H9 (cell line): Measurements from ENCODE around the gene CLDN10. TPM values are rescaled to one million over a fixed set of nuclear protein-coding genes. Genes with fewer than 3 reads are reported as not detected.

Source experiments
- DNase-seq: peaks from one replicate; pipeline ENCODE4 v3.0.0-alpha.2; 2017
- H2AFZ ChIP-seq: one replicate; pipeline ENCODE4 v1.6.1; 2013; ENCODE audit warnings: mild to moderate bottlenecking, low read length, control low read depth, moderate library complexity
- H2AK5ac ChIP-seq: 2 replicates; pipeline ENCODE4 v1.6.1; 2013; ENCODE audit warnings: low read length, control low read depth, mixed read lengths; ENCODE audit not compliant: insufficient read length
- H2BK120ac ChIP-seq: one replicate; pipeline ENCODE4 v1.6.1; 2013; ENCODE audit warnings: low read depth, mild to moderate bottlenecking, low read length, control low read depth, inconsistent platforms; ENCODE audit not compliant: poor library complexity, severe bottlenecking
- H2BK12ac ChIP-seq: 2 replicates; pipeline ENCODE4 v1.6.1; 2013; ENCODE audit warnings: low read length, control low read depth, mixed read lengths, low read depth; ENCODE audit not compliant: insufficient read length
- H2BK15ac ChIP-seq: 2 replicates; pipeline ENCODE4 v1.6.1; 2013; ENCODE audit warnings: low read depth, low read length, control low read depth
- H2BK20ac ChIP-seq: one replicate; pipeline ENCODE4 v1.6.1; 2013; ENCODE audit warnings: low read depth, mild to moderate bottlenecking, low read length, control low read depth, inconsistent platforms; ENCODE audit not compliant: poor library complexity, severe bottlenecking
- H2BK5ac ChIP-seq: 2 replicates; pipeline ENCODE4 v1.6.1; 2013; ENCODE audit warnings: low read length, control low read depth, mixed read lengths; ENCODE audit not compliant: insufficient read length
- H3K14ac ChIP-seq: 2 replicates; pipeline ENCODE4 v1.6.1; 2013; ENCODE audit warnings: low read length, control low read depth; ENCODE audit not compliant: insufficient read depth
- H3K18ac ChIP-seq: 2 replicates; pipeline ENCODE4 v1.6.1; 2013; ENCODE audit warnings: low read depth, mild to moderate bottlenecking, mixed read lengths, low read length, control low read depth; ENCODE audit not compliant: insufficient read length
- H3K23ac ChIP-seq: 2 replicates; pipeline ENCODE4 v1.6.1; 2013; ENCODE audit warnings: low read length, control low read depth, mixed read lengths, low read depth; ENCODE audit not compliant: insufficient read length
- H3K23me2 ChIP-seq: 2 replicates; pipeline ENCODE4 v1.6.1; 2013; ENCODE audit warnings: low read depth, mild to moderate bottlenecking, mixed read lengths, low read length, control low read depth; ENCODE audit not compliant: insufficient read length, poor library complexity, severe bottlenecking
- H3K27ac ChIP-seq: 2 replicates; pipeline ENCODE4 v1.5.1; 2013; ENCODE audit warnings: low read length, control low read depth, mixed read lengths, low read depth; ENCODE audit not compliant: insufficient read length
- H3K27me3 ChIP-seq: 2 replicates; pipeline ENCODE4 v1.6.1; 2013; ENCODE audit warnings: low read length, control low read depth, inconsistent platforms; ENCODE audit not compliant: insufficient read depth
- H3K4ac ChIP-seq: 2 replicates; pipeline ENCODE4 v1.6.1; 2013; ENCODE audit warnings: low read depth, mild to moderate bottlenecking, control low read depth, inconsistent platforms, low read length, moderate library complexity
- H3K4me1 ChIP-seq: 2 replicates; pipeline ENCODE4 v1.6.1; 2013; ENCODE audit warnings: low read length, control low read depth, inconsistent platforms; ENCODE audit not compliant: insufficient read depth
- H3K4me2 ChIP-seq: 2 replicates; pipeline ENCODE4 v1.6.1; 2013; ENCODE audit warnings: low read length, control low read depth, mixed read lengths; ENCODE audit not compliant: insufficient read length, insufficient read depth
- H3K56ac ChIP-seq: 2 replicates; pipeline ENCODE4 v1.6.1; 2013; ENCODE audit warnings: low read depth, mild to moderate bottlenecking, mixed read lengths, low read length, control low read depth; ENCODE audit not compliant: insufficient read length
- H3K79me1 ChIP-seq: 2 replicates; pipeline ENCODE4 v1.6.1; 2013; ENCODE audit warnings: low read depth, mild to moderate bottlenecking, moderate library complexity, low read length, control low read depth, inconsistent platforms; ENCODE audit not compliant: insufficient read depth, poor library complexity, severe bottlenecking
- H3K79me2 ChIP-seq: 2 replicates; pipeline ENCODE4 v1.6.1; 2013; ENCODE audit warnings: low read length, control low read depth, inconsistent platforms; ENCODE audit not compliant: insufficient read depth
- H3K9ac ChIP-seq: 2 replicates; pipeline ENCODE4 v1.6.1; 2013; ENCODE audit warnings: low read length, control low read depth, mixed read lengths; ENCODE audit not compliant: insufficient read length; ENCODE audit errors: extremely low read depth
- H3K9me3 ChIP-seq: one replicate; pipeline ENCODE4 v1.6.1; 2013; ENCODE audit warnings: low read depth, low read length, inconsistent platforms; ENCODE audit not compliant: control insufficient read depth
- H3T11ph ChIP-seq: one replicate; pipeline ENCODE4 v1.6.1; 2013; ENCODE audit warnings: mild to moderate bottlenecking, low read length, control low read depth, inconsistent platforms
- H4K20me1 ChIP-seq: one replicate; pipeline ENCODE4 v1.6.1; 2013; ENCODE audit not compliant: control insufficient read depth, insufficient read length, insufficient read depth
- H4K5ac ChIP-seq: 2 replicates; pipeline ENCODE4 v1.6.1; 2013; ENCODE audit warnings: low read depth, mild to moderate bottlenecking, mixed read lengths, low read length, control low read depth; ENCODE audit not compliant: insufficient read length
- H4K8ac ChIP-seq: replicated peaks from 2 replicates; pipeline ENCODE4 v1.6.1; 2013; ENCODE audit warnings: low read length, control low read depth, mixed read lengths, low read depth; ENCODE audit not compliant: insufficient read length
- H4K91ac ChIP-seq: 2 replicates; pipeline ENCODE4 v1.6.1; 2013; ENCODE audit warnings: low read depth, mild to moderate bottlenecking, moderate library complexity, mixed read lengths, low read length, control low read depth; ENCODE audit not compliant: insufficient read length
- H3K27ac Mint-ChIP-seq, 3 experiments: 2 replicates in 2 of 3; 3 replicates in 1 of 3; pipeline ENCODE4 v1.8.0; 2020 to 2021; ENCODE audit warnings: mixed read lengths in 3 of 3, mild to moderate bottlenecking in 1 of 3, moderate library complexity in 1 of 3
- H3K27me3 Mint-ChIP-seq: 2 replicates; pipeline ENCODE4 v1.8.0; 2021; ENCODE audit warnings: low read depth, mild to moderate bottlenecking, moderate library complexity, mixed read lengths
- H3K36me3 Mint-ChIP-seq, 3 experiments: 2 replicates in 2 of 3; 3 replicates in 1 of 3; pipeline ENCODE4 v1.8.0; 2020 to 2021; ENCODE audit warnings: low read depth in 3 of 3, mixed read lengths in 3 of 3; ENCODE audit not compliant: insufficient read depth in 1 of 3
- H3K4me1 Mint-ChIP-seq, 2 experiments: 2 replicates each; pipeline ENCODE4 v1.8.0; 2020; ENCODE audit warnings: mixed read lengths in 2 of 2
- H3K4me3 Mint-ChIP-seq, 2 experiments: 2 replicates in 1 of 2; 3 replicates in 1 of 2; pipeline ENCODE4 v1.8.0; 2020 to 2021; ENCODE audit warnings: mild to moderate bottlenecking in 2 of 2, mixed read lengths in 2 of 2, moderate library complexity in 1 of 2
- H3K9me3 Mint-ChIP-seq, 2 experiments: 2 replicates in 1 of 2; 3 replicates in 1 of 2; pipeline ENCODE4 v1.8.0; 2020; ENCODE audit warnings: mild to moderate bottlenecking in 2 of 2, mixed read lengths in 2 of 2, moderate library complexity in 1 of 2
- CTCF ChIP-seq: fragments of 200-600 bp; sonication (generic); conservative IDR thresholded peaks from 3 replicates; pipeline ENCODE4 v1.8.0; 2021; ENCODE audit warnings: antibody characterized with exemption, mild to moderate bottlenecking
- WGBS: extraction: QIAGEN DNeasy Blood & Tissue Kit; methylation state at CpG from one replicate; pipeline ENCODE4 v1.1.7; 2013; ENCODE audit warnings: missing lambda C conversion rate, low lambda C conversion rate, mixed read lengths; ENCODE audit not compliant: insufficient read length; ENCODE audit errors: extremely low coverage; 5-methylcytosine and 5-hydroxymethylcytosine counted together
- total RNA-seq: library from RNA; stranded (reverse); gene quantifications from 2 replicates; pipeline ENCODE4 v1.2.1, GENCODE V29; 2021

Gene CLDN10
- total RNA-seq, 1 experiment from 2014 or later, result 20.7 TPM

DNA sequence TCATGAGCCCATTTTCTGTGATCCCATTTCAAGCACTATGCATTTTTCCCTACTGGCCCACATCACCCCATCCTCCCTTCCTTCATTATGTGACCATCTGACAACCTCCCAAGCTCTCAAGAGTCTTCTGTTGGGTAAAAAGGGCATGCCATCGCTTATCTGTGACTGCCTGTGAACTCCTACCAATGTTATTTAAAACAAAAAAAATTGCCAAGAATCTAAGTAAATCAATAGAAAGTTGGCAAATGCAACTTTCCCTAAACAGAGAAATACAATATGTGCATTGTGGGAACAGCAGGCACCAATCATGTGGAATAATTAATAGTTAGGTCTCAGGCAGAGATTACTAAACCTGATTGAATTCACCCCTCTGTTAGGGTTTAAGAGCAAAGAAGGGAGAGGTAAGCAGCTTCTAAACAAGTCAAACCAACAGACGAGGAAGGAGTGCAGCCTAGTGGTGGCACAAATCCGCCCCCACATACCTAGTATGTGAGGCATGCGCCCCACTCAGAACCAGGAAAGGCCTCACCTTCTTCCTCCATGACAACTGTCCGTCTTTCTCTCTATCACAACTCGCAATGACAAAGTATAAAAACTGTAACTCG, 62.2 kb downstream of the CLDN10 start:
- no CpG with 5 or more reads among the region's 7 CpGs for WGBS
- Histone ChIP-seq H3K79me2 (no peaks in the 10 kb centered on the region), H2BK20ac (no peak overlapping the region), H3K9ac (no peak overlapping the region), H3K4me1 (no peaks in the 10 kb centered on the region), H3K79me1 (no peaks in the 10 kb centered on the region), H2BK12ac (no peak overlapping the region), H2BK5ac (no peak overlapping the region), H2BK120ac (no peak overlapping the region), H4K20me1 (no peaks in the 10 kb centered on the region), H3K56ac (no peak overlapping the region), H2AFZ (no peak overlapping the region), H2BK15ac (no peak overlapping the region), H4K91ac (no peak overlapping the region), H3K23ac (no peak overlapping the region), H3K27me3 (no peaks in the 10 kb centered on the region), H3K4me2 (no peak overlapping the region), H3T11ph (no peak overlapping the region), H3K23me2 (no peaks in the 10 kb centered on the region), H4K8ac (no peak overlapping the region), H3K4ac (no peak overlapping the region), H3K27ac (no peak overlapping the region), H2AK5ac (no peak overlapping the region), H3K18ac (no peak overlapping the region), H3K14ac (no peak overlapping the region), H3K9me3 (no peaks in the 10 kb centered on the region), H4K5ac (no peak overlapping the region)
- Mint-ChIP-seq H3K9me3 (no peaks in the 10 kb centered on the region), H3K36me3 (peaks cover 25 to 69% (median 63%) of the 10 kb centered on the region in 3 experiments; a peak in 6 of 7 replicates), H3K4me1 (no peaks in the 10 kb centered on the region), H3K27ac (peak overlapping the region in 1 of 3 experiments; percentile 16; a peak in 1 of 7 replicates), H3K4me3 (no peak overlapping the region), H3K27me3 (no peaks in the 10 kb centered on the region)
- no peak for TF ChIP-seq CTCF
- no peak for DNase-seq
